ENCODE measurements around the gene HELT.
"Not testable (repeated sequence)": the region's sequence is repeated elsewhere in the genome, so short reads cannot be mapped to it uniquely, and the experiment has no call there.

HELT gene

DNA sequence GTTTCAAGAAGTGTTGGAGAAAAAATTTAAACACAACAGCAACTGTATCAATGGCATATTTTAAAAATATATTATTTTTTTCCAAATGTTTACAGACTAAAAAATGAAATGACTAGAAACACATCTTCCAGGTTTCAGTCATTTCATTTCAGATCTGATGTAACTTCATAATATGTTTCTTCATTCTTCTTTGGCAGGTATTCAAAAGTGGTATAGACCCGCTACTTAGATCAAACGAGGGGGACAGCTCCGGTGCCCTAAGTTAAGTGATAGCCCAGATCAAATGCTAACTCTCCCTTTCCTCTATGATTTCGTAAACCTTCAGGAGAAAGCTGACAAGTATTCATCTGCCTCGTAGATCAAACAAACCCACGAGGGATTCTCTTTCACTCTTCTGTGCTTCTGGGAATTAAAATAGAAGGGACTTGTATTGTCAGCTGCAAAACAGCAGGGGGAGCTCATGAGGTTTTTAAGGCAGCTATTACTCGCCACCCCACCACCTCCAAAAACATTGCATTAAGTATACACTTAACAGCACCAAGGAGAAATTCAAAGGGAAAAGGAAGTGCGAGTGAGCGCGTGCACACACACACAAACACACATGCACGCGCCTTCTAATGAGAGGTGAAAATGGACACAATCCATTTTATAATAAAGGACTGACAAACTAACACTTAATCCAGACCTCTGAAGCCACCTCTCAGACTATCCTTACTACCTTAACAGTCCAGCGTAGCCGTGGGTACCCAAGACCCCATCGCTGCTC lies 21.4 kb downstream of the HELT start:
- DNase-seq (peak; percentile 49), ATAC-seq (peak; percentile 77)
- Mint-ChIP-seq H3K27ac (no peak overlapping the region), H3K4me1 (peaks cover 4% of the 10 kb centered on the region), H3K36me3 (ENCODE audit: low read depth) (no peaks in the 10 kb centered on the region), H3K4me3 (peak overlapping the region; percentile 54), H3K9me3 (no peaks in the 10 kb centered on the region), H3K27me3 (peaks cover 11% of the 10 kb centered on the region)

DNA sequence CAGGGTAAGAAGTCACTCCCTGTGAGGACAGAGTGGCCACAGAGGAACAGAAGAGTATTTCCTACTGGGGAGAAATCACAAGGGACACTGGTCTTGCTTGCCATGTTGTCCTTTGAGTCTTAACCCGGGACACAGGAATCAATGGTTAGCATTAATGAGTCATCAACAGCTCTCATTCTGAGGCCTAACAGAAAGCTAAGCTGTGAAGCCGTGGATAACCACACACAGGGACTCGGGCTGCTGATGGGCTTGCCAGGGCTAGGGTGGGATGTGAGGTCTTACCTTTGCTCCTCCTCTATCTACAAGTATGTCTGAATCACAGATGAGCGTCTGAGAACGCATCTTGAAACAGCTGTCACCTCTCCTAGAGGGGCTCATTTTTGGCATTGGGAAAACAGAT lies 22.2 kb downstream of the HELT start:
- Mint-ChIP-seq H3K27ac (no peak overlapping the region), H3K4me1 (peaks cover 4% of the 10 kb centered on the region), H3K27me3 (peaks cover 17% of the 10 kb centered on the region), H3K4me3 (no peak overlapping the region), H3K9me3 (no peaks in the 10 kb centered on the region), H3K36me3 (ENCODE audit: low read depth) (no peaks in the 10 kb centered on the region)
- DNase-seq: no peak
- no peak for ATAC-seq

DNA sequence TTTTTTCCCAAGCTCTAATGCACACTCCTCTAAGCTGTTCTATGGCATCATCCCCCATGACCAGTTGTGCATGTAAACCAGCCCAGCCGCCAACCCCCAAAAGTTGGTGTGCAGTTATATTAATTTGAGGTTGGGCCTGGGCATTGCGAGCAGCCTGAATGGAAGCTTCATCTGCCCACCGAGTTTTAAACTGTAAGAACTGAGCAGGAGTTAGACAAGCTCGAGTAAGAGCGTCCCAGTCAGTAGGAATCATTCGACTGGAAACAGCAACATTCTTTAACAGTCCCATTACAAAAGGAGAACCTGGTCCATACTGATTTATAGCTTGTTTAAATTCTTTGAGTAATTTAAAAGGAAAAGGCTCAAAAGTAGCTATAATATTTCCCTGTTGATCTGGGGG lies 32.0 kb downstream of the HELT start:
- not testable (repeated sequence) for H3K36me3 Mint-ChIP-seq (ENCODE audit: low read depth); H3K4me1 Mint-ChIP-seq; H3K4me3 Mint-ChIP-seq; DNase-seq; ATAC-seq; H3K27me3 Mint-ChIP-seq; H3K27ac Mint-ChIP-seq; H3K9me3 Mint-ChIP-seq

DNA sequence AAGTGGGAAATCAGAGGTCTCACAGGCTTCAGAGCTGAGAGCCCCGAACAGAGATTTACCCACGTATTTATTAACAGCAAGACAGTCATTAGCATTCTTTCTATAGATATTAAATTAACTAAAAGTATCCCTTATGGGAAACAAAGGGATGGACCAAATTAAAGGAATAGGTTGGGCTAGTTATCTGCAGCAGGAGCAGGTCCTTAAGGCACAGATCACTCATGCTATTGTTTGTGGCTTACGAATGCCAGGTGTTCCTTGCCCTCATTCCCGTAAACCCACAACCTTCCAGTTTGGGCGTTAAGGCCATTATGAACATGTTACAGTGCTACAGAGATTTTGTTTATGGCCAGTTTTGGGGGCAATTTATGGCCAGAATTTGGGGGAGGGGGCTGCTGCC lies 33.0 kb downstream of the HELT start:
- H3K36me3 Mint-ChIP-seq (ENCODE audit: low read depth); H3K9me3 Mint-ChIP-seq; H3K4me1 Mint-ChIP-seq; H3K4me3 Mint-ChIP-seq; H3K27ac Mint-ChIP-seq; DNase-seq; ATAC-seq: not testable (repeated sequence)
- H3K27me3 Mint-ChIP-seq: peaks cover 11% of the 10 kb centered on the region

DNA sequence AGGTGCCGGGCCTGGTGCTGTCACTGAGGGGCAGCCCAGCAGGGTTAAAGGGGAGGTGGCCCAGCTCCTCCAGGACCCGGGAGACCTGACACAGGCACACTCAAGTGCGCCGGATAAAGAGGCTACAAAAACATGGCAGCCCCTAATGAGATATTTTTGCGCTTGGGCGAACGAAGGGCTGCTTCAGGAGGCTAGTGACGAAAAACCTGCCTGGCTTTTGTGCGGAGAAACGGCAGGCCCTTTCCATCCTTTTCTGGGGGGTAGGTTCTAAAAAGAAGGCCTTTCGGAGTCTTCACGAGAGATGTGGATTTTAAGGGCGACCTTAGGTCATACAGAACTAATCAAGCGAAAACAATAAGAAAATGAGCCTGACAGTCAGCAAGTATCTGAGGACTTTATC lies 35.5 kb downstream of the HELT start:
- Mint-ChIP-seq H3K27me3 (peaks cover 14% of the 10 kb centered on the region), H3K36me3 (ENCODE audit: low read depth) (no peaks in the 10 kb centered on the region)
- no peak for DNase-seq

DNA sequence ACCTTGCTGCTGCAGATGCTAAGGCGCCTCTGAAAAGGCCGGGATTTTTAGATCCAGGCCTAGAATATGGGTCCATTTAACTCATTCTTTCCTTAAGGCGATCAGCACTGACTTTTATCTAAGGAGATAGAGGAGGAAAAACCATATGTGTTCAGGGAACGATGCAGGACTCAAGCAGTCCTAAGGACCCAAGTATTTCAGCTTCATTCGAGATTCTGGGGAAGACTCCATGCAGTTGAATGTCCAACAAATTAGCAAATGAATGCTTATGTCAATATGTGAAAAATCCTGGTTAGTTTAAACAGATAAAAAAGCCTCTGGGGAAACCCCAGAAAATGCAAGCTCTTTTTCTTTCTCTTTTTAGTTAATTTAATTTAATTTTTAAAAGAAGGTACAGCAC lies 36.0 kb downstream of the HELT start:
- Mint-ChIP-seq H3K4me3 (no peak overlapping the region), H3K27me3 (peaks cover 12% of the 10 kb centered on the region), H3K9me3 (no peaks in the 10 kb centered on the region), H3K4me1 (no peaks in the 10 kb centered on the region), H3K27ac (no peak overlapping the region), H3K36me3 (ENCODE audit: low read depth) (no peaks in the 10 kb centered on the region)
- no peak for ATAC-seq
- DNase-seq: no peak

More for the DNA sequence above, 35.5 kb downstream of the HELT start:
- no peak overlapping the region for H3K4me3 Mint-ChIP-seq
- H3K4me1 Mint-ChIP-seq: no peaks in the 10 kb centered on the region
- no peaks in the 10 kb centered on the region for H3K9me3 Mint-ChIP-seq
- no peak for ATAC-seq
- H3K27ac Mint-ChIP-seq: no peak overlapping the region

DNA sequence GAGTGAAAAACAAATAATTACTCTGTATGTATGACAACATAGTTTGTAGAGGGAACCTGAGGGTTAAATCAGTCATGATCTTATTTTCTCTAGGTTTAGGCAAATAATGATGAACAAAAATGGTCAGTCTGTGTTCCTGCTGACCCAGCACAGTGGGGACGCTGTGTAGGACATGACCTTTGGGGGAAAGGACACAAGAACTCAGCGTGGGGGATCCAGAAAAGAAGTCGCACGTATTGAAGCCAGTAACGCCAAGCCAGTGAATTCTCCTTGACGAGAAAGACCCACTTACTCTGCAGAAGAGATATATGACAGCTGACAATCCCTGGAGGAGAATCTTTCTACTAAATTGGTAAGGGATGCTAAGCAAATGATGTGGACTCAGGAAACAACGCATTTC lies 36.6 kb downstream of the HELT start:
- no peak for DNase-seq
- Mint-ChIP-seq H3K36me3 (ENCODE audit: low read depth) (no peaks in the 10 kb centered on the region), H3K4me3 (no peak overlapping the region), H3K27ac (no peak overlapping the region), H3K27me3 (peaks cover 12% of the 10 kb centered on the region), H3K9me3 (no peaks in the 10 kb centered on the region), H3K4me1 (no peaks in the 10 kb centered on the region)
- no peak for ATAC-seq

DNA sequence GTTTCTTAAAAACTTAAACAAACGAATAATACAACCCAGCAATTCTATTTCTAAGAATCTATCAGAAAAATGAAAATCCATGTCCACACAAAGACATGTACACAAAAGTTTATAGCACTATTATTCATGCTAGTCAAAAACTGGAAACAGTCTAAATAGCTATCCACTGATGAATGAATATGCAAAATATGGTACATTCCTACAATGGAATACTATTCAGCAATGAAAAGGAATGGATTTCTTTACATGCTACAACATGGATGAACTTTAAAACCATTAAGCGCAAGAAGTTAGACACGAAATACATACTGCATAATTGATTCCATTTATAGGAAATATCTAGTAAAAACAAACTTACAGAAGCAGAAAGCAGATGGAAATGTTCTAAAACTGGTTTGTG lies 43.3 kb downstream of the HELT start:
- ATAC-seq: no peak
- Mint-ChIP-seq H3K27ac (no peak overlapping the region), H3K4me3 (no peak overlapping the region), H3K9me3 (peaks cover 7% of the 10 kb centered on the region), H3K27me3 (peaks cover 19% of the 10 kb centered on the region), H3K36me3 (ENCODE audit: low read depth) (no peaks in the 10 kb centered on the region), H3K4me1 (no peaks in the 10 kb centered on the region)
- DNase-seq: no peak

DNA sequence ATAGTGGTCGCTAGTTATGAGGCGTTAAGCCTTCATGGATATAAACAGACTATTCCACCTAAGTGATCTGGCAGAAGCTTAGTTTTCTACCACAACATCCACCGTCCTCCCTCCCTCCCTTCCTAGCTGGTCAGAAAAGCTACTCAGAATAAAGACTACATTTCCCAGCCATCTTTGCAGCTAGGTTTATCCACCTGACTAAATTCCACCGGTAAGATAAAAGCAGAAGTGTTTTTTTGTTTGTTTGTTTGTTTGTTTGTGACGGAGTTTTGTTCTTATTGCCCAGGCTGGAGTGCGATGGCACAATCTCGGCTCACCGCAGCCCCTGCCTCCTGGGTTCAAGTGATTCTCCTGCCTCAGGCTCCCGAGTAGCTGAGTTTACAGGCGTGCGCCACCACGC lies 44.3 kb downstream of the HELT start:
- ATAC-seq: no peak

DNA sequence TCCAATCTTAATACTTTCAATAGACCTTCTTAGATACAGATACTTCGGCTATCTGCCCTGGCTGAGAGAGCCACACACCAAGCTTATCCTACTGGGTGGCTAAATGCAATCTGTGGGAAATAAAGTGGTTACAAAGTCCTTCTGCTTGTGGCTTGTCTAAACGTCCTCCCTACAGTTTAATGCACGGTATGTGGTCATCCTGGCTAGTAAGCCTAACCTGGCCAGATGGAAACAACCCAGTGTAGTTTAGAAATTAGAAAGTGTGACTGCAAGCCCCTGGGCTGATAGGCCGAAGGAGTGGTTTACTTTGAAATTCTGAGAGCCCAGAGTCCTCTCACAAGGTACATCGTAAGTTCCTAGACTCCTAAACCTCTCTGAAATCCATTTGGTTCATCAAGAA lies 47.9 kb downstream of the HELT start:
- Mint-ChIP-seq H3K9me3 (peaks cover 6% of the 10 kb centered on the region), H3K4me1 (no peaks in the 10 kb centered on the region), H3K27ac (no peak overlapping the region), H3K27me3 (peaks cover 17% of the 10 kb centered on the region), H3K4me3 (no peak overlapping the region), H3K36me3 (ENCODE audit: low read depth) (no peaks in the 10 kb centered on the region)
- ATAC-seq (no peak), DNase-seq (no peak)

More for the DNA sequence above, 44.3 kb downstream of the HELT start:
- Mint-ChIP-seq H3K27me3 (peaks cover 18% of the 10 kb centered on the region), H3K27ac (no peak overlapping the region), H3K9me3 (peaks cover 7% of the 10 kb centered on the region), H3K4me1 (no peaks in the 10 kb centered on the region), H3K36me3 (ENCODE audit: low read depth) (no peaks in the 10 kb centered on the region), H3K4me3 (no peak overlapping the region)
- no peak for DNase-seq

DNA sequence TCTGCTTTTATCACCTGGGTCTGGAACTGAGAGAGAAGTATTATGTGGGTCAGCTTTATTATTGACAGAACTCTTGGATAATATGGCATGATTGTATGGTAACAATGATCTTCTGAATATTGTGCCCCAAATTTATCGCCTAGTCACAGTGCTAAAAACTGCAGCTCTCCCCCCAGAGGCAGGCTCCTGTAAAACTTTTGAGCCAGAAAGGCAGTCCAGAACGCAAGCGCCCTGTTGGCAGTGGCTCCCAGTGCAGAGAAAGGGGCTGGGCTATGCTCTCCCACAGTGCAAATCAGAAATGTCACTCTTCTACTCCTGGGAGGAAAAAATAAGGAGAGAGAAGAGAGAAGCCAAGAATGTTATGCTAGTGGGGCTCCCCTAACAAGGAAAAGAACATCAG lies 50.5 kb downstream of the HELT start:
- Mint-ChIP-seq H3K4me3 (no peak overlapping the region), H3K4me1 (no peaks in the 10 kb centered on the region), H3K9me3 (no peaks in the 10 kb centered on the region), H3K36me3 (ENCODE audit: low read depth) (no peaks in the 10 kb centered on the region), H3K27me3 (peaks cover 15% of the 10 kb centered on the region), H3K27ac (no peak overlapping the region)
- no peak for DNase-seq
- no peak for ATAC-seq

All from activated naive CD8-positive, alpha-beta T cell treated with anti-CD3 and anti-CD28 coated beads, Interleukin-2, amount 50 U/mL, for 24 hours (primary cell).